HepG2 (cell line): ENCODE data around the gene ZNF331. TPM values are rescaled to one million over a fixed set of nuclear protein-coding genes. Genes with fewer than 3 reads are reported as not detected.
"Not testable (repeated sequence)": the region's sequence is repeated elsewhere in the genome, so short reads cannot be mapped to it uniquely, and the experiment has no call there.

Experiments
- ATAC-seq: fragments of 200-7000 bp; cut with Tn5 transposase; 3 replicates; pipeline ENCODE4 v1.9.1; 2020; ENCODE audit warnings: mild to moderate bottlenecking, moderate library complexity
- BruUV-seq: library from RNA; stranded (reverse); fragments of 400-500 nt; replicated peaks from 2 replicates; lab custom pipeline; 2021; lab: Mats Ljungman, UMichigan
- CTCF ChIA-PET: fragments of 300-600 bp; formaldehyde crosslinking; extraction: SDS; loops from one replicate; lab custom pipeline; 2021; ENCODE audit warnings: low total read pairs, inconsistent platforms, low intra/inter-chr PET ratio; lab: Yijun Ruan, JAX
- POLR2A ChIA-PET: fragments of 350-600 bp; sonication (Branson Sonifier 250); formaldehyde crosslinking; loops from one replicate; lab custom pipeline; 2020; ENCODE audit warnings: antibody characterized with exemption, inconsistent platforms; lab: Yijun Ruan, JAX
- DNase-seq: peaks from one replicate; pipeline ENCODE4 v3.0.0-alpha.2; 2015; ENCODE audit warnings: low spot score
- FAIRE-seq: peaks from 3 replicates; lab custom pipeline; 2011; peaks lifted over from hg19 to GRCh38; lab: Jason Lieb, UNC
- H2AFZ ChIP-seq: one replicate; pipeline ENCODE4 v1.6.1; 2011; ENCODE audit warnings: low read length, inconsistent platforms
- H3K27ac ChIP-seq: fragments of 300-600 bp; 3 replicates; pipeline ENCODE4 v1.8.0; 2011; ENCODE audit warnings: mixed run types, mild to moderate bottlenecking, mixed read lengths, low read length, inconsistent platforms; ENCODE audit not compliant: insufficient read depth; ENCODE audit errors: extremely low read length
- H3K27me3 ChIP-seq, 2 experiments: fragments of 200-600 bp in 1 of 2; 2 replicates in 1 of 2; 3 replicates in 1 of 2; pipeline versions ENCODE4 v1.6.0 to v1.8.0; 2011; ENCODE audit warnings: low read length in 2 of 2, mild to moderate bottlenecking in 2 of 2, moderate library complexity in 2 of 2, inconsistent platforms in 1 of 2; ENCODE audit not compliant: insufficient read depth in 2 of 2, control insufficient read depth in 1 of 2
- H3K36me3 ChIP-seq, 2 experiments: fragments of 200-600 bp in 1 of 2; replicated peaks in 1 of 2; 2 replicates in 1 of 2; 3 replicates in 1 of 2; pipeline versions ENCODE4 v1.5.1 to v1.8.0; 2011; ENCODE audit warnings: low read length in 2 of 2, inconsistent platforms in 1 of 2; ENCODE audit not compliant: insufficient read depth in 2 of 2, control insufficient read depth in 1 of 2
- H3K4me1 ChIP-seq: 2 replicates; pipeline ENCODE4 v1.5.1; 2012; ENCODE audit warnings: low read length, inconsistent platforms; ENCODE audit not compliant: insufficient read depth
- H3K4me2 ChIP-seq: 2 replicates; pipeline ENCODE4 v1.6.0; 2011; ENCODE audit warnings: low read depth, low read length, inconsistent platforms
- H3K4me3 ChIP-seq, 3 experiments: fragments of 200-600 bp in 1 of 3; sonication (generic), shearing (Covaris generic) in 1 of 3; replicated peaks in 1 of 3; 2 replicates each; pipeline ENCODE4 v1.5.1; 2011 to 2016; ENCODE audit warnings: low read length in 3 of 3, inconsistent platforms in 2 of 3, low read depth in 2 of 3, mild to moderate bottlenecking in 2 of 3, control low read depth in 1 of 3, mixed read lengths in 1 of 3; ENCODE audit not compliant: insufficient read depth in 1 of 3
- H3K79me2 ChIP-seq: one replicate; pipeline ENCODE4 v1.6.1; 2011; ENCODE audit warnings: low read length, inconsistent platforms; ENCODE audit not compliant: insufficient read depth
- H3K9ac ChIP-seq: 2 replicates; pipeline ENCODE4 v1.6.0; 2011; ENCODE audit warnings: mild to moderate bottlenecking, low read depth, low read length, inconsistent platforms; ENCODE audit not compliant: insufficient read depth
- H3K9me3 ChIP-seq: 2 replicates; pipeline ENCODE4 v1.5.1; 2012; ENCODE audit warnings: mild to moderate bottlenecking, low read length
- H4K20me1 ChIP-seq: 2 replicates; pipeline ENCODE4 v1.6.0; 2011; ENCODE audit warnings: inconsistent platforms, mild to moderate bottlenecking, low read length, moderate library complexity; ENCODE audit not compliant: insufficient read depth
- RAD21 ChIP-seq: fragments of 450-650 bp; formaldehyde crosslinking; IDR thresholded peaks from 2 replicates; pipeline ENCODE4 v1.5.0; 2020; ENCODE audit warnings: mild to moderate bottlenecking
- SOX13 ChIP-seq, 3 experiments: fragments of 450-650 bp in 1 of 3; sonication (generic) in 1 of 3; formaldehyde crosslinking in 1 of 3; IDR thresholded peaks in 2 of 3; conservative IDR thresholded peaks in 1 of 3; 2 replicates each; pipeline versions ENCODE4 v1.5.0 to v1.6.1; 2016 to 2020; ENCODE audit warnings: antibody characterized with exemption in 1 of 3, mild to moderate bottlenecking in 1 of 3, missing compliant biosample characterization in 1 of 3, missing genetic modification reagents in 1 of 3, moderate library complexity in 1 of 3
- SOX5 ChIP-seq: IDR thresholded peaks from 2 replicates; pipeline ENCODE4 v1.6.1; 2016; ENCODE audit warnings: borderline replicate concordance
- STAG1 ChIP-seq: sonication (generic); formaldehyde crosslinking; IDR thresholded peaks from 2 replicates; pipeline ENCODE4 v1.4.0; 2020; ENCODE audit warnings: missing genetic modification reagents
- WGBS: methylation state at CpG from one replicate; pipeline ENCODE4 v1.1.6; 2017; ENCODE audit warnings: low lambda C conversion rate; 5-methylcytosine and 5-hydroxymethylcytosine counted together
- in situ Hi-C: cut with HindIII; loops from 2 replicates; pipeline ENCODE4 v1.10.0; 2017; ENCODE audit warnings: low pct_unique_long_range_greater_than_20kb; ENCODE audit not compliant: extremely low pct_ligation_motif_present
- intact Hi-C: fragments of 100-400 bp; cut with micrococcal nuclease; formaldehyde crosslinking; loops from one replicate; pipeline ENCODE4 v1.10.0; 2022; ENCODE audit not compliant: unreplicated experiment
- polyA plus RNA-seq, 8 experiments: library from polyadenylated mRNA; depleted of rRNA in 3 of 8; stranded (reverse) in 7 of 8; unstranded in 1 of 8; fragments of >200 nt; fragmentation: Illumina TruSeq in 4 of 8; extraction: Trizol in 4 of 8; gene quantifications; 2 replicates each; pipeline versions ENCODE4 v1.2.1 to v1.2.3, GENCODE V29; 2011 to 2016; ENCODE audit warnings: low read depth in 4 of 8, missing spikeins in 1 of 8, mixed read lengths in 1 of 8; ENCODE audit not compliant: insufficient read depth in 1 of 8
- total RNA-seq, 5 experiments: library from RNA; depleted of rRNA; stranded (reverse); fragments of >200 nt; fragmentation: Illumina TruSeq; extraction: Trizol; gene quantifications; 2 replicates each; pipeline ENCODE4 v1.2.3, GENCODE V29; 2016; ENCODE audit warnings: low read depth in 1 of 5
- TF ChIP-seq, protein P1 (sequence below): sonication (generic); formaldehyde crosslinking; IDR thresholded peaks from 2 replicates; pipeline ENCODE4 v1.5.0; 2020; ENCODE audit warnings: mild to moderate bottlenecking, missing genetic modification reagents, moderate library complexity

Gene ZNF331
- total and polyA plus RNA-seq, 2 of the 13 experiments (the other 11 are each of a cell fraction or from before 2014, with no cell fraction given), result 8.2 to 13.3 TPM

DNA sequence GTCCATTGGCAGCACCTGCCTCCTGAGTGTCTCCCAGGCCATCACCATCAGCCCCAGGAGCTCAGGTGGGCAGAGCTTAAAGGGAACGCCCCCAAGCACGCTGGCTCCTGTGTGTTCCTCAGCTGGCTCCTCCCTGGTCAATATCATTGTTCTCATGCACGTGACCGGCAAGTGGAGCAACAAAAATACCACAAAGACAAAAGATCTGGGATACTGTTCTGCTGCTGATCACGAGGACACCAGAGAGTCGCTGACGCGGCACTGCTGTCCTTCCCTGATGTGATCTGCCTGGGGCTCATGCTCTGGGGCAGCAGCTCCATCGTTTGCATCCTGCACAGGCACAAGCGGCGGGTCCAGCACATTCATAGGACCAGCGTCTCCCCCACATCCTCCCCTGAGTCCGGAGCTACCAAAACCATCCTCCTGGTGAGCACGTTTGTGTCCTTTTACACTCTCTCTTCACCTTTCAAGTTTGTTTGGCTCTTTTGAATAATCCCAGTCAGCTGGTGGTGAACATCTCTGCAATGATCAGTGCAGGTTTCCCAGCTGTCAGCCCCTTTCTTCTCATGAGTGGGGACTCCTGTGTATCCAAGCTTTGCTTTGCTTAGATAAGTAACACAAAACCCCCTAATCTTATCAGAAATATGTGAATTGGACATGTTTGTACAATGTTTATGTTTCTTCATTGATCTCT is 34.1 kb upstream of the ZNF331 start:
- intact Hi-C loops; H4K20me1 ChIP-seq; H2AFZ ChIP-seq; CTCF ChIA-PET; H3K79me2 ChIP-seq; H3K27ac ChIP-seq; H3K9ac ChIP-seq; H3K9me3 ChIP-seq; H3K27me3 ChIP-seq; in situ Hi-C loops; H3K36me3 ChIP-seq; FAIRE-seq; TF ChIP-seq SOX13 (IDR thresholded peaks at IDR 0.05): not testable (repeated sequence)
- POLR2A ChIA-PET, result interaction anchor here (0.8 to 1.4 kb wide), 4 partner anchors 72 to 83 kb away, joined by 3 to 5 read pairs (median 4); partner anchors contain the start of gene ZNF761
- no CpG with 5 or more reads among the region's 14 CpGs for WGBS
- peak; percentile 31 for DNase-seq
- Histone ChIP-seq H3K4me2 (peak overlapping the region; percentile 75), H3K4me3 (peak overlapping the region in 2 of 3 experiments; percentile 20; a peak in 3 of 6 replicates), H3K4me1 (peaks cover 50% of the 10 kb centered on the region)
- TSS peak; percentile 55 for BruUV-seq
- TF ChIP-seq SOX5 (CRISPR knock-in tag) (peak; percentile 78), SOX13 (CRISPR knock-in tag; conservative IDR thresholded peaks at IDR 0.05 in 1 of 2, IDR thresholded peaks at IDR 0.05 in 1 of 2) (peak in 1 of 2 experiments; percentile 78; a peak in 2 of 4 replicates)
- peak; percentile 74 for ATAC-seq

DNA sequence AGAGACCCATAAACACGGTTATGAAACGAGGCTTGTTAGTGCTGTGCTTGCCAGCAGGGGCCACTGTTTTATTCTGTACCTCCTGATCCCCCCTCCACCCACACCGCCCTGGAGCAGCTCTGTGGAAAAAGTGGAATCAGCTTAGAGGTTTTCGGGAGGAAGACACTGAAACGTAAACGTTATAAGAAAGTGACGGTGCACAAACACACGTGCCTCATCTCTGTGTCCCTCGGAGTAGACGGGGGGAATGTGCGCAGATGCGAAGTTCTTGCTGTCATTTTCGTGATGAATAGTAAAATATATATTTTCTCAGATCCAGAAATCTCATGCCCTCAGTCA is 33.6 kb upstream of the ZNF331 start:
- H3K79me2 ChIP-seq, intact Hi-C loops, H2AFZ ChIP-seq, BruUV-seq, H3K36me3 ChIP-seq, in situ Hi-C loops, CTCF ChIA-PET, H4K20me1 ChIP-seq, H3K9me3 ChIP-seq, H3K27me3 ChIP-seq: not testable (repeated sequence)
- H3K4me1 ChIP-seq, result peaks cover 55% of the 10 kb centered on the region
- FAIRE-seq (peak; percentile 98), DNase-seq (peak; percentile 13), ATAC-seq (peak; percentile 81)
- 18% methylated on average over 12 of the region's 13 CpGs for WGBS
- peak overlapping the region; percentile 75 for H3K4me2 ChIP-seq
- H3K27ac ChIP-seq, result peak overlapping the region; percentile 43
- POLR2A ChIA-PET, result interaction anchor here (0.8 to 1.4 kb wide), 5 partner anchors 16 to 82 kb away, joined by 3 to 5 read pairs (median 4); partner anchors contain the start of gene ZNF761
- peak overlapping the region; percentile 57 for H3K9ac ChIP-seq
- TF ChIP-seq, protein P1, sequence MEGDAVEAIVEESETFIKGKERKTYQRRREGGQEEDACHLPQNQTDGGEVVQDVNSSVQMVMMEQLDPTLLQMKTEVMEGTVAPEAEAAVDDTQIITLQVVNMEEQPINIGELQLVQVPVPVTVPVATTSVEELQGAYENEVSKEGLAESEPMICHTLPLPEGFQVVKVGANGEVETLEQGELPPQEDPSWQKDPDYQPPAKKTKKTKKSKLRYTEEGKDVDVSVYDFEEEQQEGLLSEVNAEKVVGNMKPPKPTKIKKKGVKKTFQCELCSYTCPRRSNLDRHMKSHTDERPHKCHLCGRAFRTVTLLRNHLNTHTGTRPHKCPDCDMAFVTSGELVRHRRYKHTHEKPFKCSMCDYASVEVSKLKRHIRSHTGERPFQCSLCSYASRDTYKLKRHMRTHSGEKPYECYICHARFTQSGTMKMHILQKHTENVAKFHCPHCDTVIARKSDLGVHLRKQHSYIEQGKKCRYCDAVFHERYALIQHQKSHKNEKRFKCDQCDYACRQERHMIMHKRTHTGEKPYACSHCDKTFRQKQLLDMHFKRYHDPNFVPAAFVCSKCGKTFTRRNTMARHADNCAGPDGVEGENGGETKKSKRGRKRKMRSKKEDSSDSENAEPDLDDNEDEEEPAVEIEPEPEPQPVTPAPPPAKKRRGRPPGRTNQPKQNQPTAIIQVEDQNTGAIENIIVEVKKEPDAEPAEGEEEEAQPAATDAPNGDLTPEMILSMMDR (CRISPR knock-in tag), result 0 out of 2 replicates have a peak, but pooled peaks have one; percentile 3
- TF ChIP-seq RAD21 (0 out of 2 replicates have a peak, but pooled peaks have one; percentile 22), STAG1 (CRISPR knock-in tag) (0 out of 2 replicates have a peak, but pooled peaks have one; percentile 25)
- peak overlapping the region; percentile 31 to 46 (median 37); a peak in 4 of 6 replicates for H3K4me3 ChIP-seq
